HG03280 (cell line): ENCODE data around the gene MAGIX.

Experiments used
- ATAC-seq: cut with Tn5 transposase; IDR thresholded peaks from one replicate; pipeline ENCODE4 v1.9.1; 2021; ENCODE audit warnings: mild to moderate bottlenecking, moderate library complexity; ENCODE audit not compliant: unreplicated experiment

The MAGIX gene

DNA sequence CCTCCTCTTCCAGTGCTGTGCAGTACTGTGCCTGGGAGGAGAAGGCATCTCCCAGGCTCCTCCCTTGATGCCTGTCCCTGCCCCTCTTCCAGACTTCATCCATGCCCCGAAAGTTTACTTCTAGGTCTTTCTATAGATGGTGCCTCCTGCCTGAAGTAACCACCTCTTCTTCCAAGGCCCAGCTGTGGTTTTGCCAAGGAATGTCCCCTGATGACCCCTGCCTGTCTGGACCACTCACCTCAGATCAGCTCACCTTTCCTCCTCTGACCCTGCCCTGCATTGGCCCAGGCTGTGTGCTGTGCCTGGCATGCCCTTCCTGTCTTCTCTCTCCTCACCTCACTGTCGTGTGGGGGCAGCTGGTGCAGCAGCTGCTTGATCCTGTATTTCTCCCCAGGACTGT, 16.8 kb downstream of the MAGIX start:
- no peak for ATAC-seq

DNA sequence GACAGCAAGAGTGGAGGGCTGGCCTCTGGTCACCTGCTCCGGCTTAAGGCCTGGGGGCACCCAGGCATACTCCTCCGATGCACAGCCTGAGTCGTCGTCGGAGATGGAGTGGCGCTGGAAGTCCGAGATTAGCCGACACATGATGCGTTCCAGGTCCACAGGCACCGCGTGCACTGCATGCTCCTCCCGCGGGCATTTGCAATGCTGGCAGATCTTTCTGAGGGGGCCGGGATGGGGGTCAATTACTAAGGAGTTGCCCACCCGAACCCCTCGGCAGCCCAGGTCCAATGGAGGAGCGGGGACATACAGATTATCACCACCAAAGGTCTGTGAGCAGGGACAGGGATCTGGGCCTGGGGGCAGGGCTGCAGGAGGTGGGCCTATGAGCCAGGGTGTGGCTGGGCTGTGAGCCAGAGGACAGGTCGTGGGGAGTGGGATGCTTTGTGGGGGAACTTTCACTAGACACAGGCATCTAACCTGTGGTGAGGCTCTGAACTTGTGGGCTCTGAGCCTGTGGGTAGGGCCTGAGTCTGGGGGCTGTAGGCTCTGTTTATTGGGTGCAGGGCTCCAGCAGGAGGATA, 21.2 kb downstream of the MAGIX start:
- ATAC-seq: no peak

DNA sequence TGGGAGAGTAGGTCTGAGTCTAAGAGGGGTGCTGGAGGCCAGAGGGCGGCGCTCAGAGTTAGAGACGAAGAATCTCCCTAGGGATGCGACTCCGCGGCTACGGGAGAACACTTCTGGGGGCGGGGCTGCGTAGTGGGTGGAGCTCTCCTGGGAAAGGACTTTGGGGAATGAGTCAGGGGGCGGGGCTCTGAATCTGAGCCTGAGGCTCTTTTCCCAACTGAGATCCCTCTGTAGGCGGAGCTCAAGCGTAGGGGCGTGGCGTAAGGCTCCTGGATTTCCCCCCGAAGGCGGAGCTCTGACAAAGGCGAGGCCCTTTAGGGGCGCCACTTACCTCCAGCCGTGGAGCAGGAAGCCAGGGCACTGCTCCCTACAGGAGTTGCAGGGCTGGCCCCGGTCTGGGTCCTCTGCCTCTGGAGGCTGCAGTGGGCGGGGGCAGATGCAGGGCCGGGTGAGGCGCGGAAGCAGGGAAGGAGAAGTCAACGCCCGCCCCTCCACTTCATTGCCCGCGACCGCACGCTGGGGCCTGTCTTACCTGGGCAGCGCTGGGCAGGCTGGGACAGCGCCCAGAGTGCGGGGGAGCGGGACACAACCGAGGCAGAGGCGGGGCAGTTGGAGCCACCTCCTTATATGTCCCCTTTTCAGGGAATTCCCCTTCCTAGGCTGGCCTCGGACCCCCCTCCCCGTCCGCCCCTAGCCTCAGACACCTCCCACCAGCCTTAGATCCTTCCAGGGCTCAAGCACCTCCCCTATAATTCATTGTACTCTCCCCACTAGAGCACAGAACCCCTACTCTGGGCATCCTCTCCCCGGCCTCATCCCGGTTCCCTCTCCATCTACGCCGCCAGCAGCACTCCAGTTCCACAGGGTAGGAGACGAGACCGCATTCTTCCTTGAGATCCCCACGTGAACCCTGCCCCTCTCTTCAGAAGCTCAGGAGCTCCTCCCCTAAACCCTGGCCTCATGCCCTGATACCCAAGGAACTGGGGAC, 22.0 kb downstream of the MAGIX start:
- no peak for ATAC-seq

DNA sequence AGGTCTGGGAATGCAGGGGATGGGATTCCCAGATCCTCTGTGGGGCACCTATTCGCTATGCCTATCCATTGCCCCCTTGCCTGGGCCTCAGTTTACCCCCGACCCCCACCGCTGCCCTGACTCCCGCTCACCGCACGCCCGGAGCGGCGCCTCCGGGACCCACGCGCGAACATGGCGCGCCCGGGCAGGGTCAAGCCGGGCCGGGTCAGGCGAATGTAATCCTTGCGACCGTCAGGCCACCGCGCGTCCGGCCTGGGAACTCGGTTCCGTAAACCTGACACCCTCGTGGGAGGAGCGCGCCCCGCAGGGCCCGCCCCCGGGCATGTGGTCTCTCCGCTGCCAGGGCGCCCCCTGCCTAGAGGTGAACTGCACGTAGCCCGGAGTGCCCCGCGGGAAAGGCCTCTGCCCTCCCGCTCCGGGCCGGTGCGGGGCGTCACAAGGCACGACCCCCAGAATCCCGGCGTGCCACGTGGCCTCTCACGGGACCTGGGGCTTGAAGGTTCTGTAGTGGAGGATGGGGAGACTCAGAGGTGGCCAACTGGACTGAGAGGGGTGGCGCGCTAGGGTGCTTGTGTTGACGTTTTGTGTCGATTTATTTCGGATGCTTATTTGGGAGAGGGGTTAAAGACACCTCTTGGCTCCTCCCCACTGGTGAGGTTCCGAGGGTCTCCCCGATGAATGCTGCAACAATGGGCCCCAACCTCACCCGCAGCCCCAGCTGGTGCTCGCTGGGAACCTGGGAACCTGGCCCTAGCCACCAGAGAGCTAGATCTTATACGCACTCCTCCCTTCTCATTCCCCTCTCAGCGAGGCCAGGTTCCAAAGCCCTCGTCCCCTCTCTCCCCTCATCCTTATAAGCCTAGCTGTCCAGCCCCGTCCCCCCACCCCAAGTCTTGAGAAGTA, 23.8 kb downstream of the MAGIX start, which contains the start of gene PRICKLE3:
PRICKLE3 (minus strand) TSS at position 249 of the 903 bp plus-strand sequence; CDS start at position 173, 76 bp downstream.
- peak; percentile 35 for ATAC-seq

DNA sequence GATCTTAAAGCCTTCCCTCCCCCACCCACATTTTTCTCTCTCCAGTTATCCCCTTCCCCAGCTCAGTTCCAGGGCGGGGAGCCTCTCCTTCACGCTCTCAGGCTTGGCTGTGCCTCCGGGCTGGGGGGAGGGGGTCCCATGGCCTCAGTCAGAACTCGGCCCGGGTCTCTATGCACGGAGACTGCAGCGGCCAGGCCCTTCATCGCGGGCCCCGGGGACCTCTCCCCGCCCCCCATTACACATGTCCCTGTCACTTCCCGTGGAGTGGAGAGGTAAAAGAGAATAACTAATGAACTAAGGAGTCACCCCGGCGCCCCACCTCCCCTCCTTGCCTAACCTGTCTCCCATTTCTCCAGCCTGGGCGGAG, 24.5 kb downstream of the MAGIX start:
- no peak for ATAC-seq

DNA sequence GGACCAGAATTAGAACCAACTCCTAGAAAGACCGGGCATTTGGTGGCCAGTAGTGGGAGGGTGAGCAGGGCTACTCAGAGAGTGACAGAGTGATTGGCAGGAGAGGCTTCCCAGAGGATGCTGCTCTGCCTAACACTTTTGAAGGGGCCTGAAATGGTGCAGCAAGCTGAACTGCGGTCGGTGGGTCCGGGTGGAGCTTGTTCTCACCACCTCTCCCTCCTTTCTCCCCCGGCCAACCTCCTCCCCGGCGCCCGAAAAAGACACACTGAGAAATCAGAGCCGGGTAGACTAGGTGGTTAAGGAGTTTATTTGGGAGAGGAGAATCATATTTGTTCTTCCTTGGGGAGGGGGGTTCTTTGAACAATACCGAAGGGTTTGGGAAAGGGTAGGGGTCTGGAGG, 25.0 kb downstream of the MAGIX start:
- no peak for ATAC-seq

DNA sequence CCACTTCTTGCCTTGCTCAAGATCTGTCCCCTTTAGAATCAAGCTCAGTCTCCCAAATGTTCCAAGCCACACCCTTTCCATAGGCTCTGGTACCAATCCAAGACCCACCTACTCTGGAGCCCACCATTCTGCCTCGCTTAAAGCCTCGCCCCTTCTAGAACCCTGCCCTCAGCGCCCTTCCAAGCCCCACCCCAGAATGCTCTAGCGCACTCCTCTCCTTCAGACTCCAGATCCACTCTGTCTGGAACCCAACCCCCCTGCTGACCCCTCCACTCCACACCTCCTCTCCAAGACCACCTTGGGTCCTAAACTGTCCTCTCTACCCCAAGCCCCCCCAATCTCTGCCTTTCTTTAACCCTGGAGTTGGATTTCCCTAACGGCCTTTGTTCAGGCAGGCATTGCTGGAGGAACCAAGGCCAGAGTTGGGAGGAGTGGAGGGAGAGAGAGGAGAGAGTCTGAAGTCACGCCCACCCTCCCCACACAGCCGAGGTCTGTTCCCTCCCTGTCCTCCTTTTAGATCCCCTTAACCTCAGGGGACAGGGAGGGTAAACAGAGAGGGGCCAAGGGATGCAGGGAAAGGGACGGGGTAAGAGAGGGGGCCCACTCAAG, 26.0 kb downstream of the MAGIX start:
- no peak for ATAC-seq

DNA sequence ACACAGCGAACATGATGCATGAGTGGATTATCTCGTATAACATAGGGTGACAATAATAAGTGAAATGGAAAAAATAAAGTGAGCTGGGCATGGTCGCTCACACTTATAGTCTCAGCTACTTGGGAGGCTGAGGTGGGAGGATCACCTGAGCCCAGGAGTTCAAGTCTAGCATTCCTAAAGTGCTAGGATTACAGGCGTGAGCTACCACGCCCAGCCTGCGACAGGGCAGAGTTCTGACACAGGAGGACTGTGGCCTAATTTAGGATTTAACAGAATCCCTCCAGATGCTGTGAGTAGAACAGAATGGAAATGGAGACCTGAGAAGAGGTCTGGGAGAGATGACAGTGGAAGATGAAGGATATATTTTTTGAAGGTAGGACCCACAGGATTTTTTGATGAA, 27.0 kb downstream of the MAGIX start:
- ATAC-seq: no peak

DNA sequence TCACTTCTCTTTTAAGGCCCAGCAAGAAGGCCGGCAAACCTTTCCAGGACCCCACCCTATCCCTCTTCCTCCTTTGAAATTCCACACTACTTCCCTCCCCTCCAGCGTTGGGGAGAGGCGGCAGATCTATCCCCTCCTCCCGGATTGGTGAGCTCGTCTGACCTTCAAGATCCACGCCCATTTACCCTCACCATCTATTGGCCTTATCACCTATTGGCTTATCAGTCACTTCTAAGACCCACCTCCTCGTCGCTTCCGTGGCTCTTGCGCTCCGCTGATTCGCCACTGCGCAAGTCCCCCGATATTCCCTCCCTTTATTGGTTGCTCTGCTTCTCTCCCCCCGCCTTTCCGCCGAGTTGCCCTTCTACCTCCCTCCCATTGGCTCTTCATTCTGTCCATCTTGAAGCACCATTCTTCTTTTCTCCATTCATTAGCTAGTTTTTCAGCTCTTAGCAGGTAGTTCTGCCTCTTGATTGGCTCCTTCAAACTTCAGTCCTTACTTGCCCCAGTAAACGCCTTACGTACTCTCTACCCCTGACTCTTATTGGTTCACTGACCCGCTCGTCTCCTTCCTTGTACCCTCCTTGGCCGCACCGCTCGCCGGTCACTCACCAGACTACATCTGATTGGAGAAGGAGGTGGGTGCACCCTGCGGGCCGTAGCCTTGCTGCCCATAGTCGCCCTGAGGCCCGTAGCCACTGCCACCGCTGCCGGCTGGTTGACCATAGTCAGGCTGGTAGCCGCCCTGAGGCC, 28.4 kb downstream of the MAGIX start:
- ATAC-seq: peak; percentile 92

DNA sequence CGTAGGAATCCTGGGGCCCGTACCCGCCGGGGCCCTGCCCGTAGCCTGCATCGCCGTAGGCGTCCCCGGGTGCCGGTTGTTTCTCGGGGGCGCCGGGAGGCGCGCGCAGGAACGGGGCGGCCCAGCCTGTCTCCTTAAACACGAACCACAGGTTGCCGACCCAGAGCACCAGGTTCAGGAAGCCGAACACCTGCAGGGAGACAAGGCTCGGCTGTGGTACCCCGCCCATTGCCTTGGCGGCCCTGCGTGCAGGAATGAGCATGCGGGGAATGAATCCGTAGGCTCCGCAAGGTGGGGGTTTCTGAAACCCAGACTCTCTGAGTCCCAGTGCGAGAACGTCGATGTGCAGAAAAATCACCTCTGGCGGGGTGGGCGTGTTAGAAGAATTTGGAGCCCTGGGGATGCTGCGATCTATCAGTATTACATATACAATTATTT, 29.0 kb downstream of the MAGIX start:
- ATAC-seq: peak; percentile 11

DNA sequence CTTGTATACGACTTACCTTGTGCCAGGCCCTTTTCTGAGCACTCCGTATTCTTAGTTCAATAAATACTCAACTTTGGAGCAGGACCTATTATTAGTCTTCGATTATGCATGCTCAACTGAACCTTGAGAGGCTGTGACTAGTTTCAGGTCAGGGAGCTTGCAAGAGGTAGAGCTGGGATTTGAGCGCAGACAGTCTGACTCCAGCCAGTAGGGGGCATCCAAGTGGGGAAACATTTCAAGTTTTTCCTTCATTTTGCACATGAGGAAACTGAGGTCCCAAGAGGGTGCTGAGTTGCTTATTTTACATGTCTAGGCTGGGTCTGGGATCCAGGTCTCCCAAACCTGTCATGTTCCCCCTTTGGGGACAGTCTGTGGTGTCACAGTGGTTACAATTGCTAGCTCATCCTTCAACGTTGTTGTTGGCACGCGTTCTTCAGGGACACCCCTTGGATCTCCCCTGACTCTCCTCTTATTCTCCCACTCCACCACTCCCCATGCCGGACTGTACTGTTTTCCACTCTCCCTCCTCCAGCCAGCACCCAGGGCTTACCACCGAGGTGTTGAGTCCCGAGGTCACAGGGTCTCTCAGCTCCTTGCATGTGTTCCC, 30.3 kb downstream of the MAGIX start:
- ATAC-seq: no peak

DNA sequence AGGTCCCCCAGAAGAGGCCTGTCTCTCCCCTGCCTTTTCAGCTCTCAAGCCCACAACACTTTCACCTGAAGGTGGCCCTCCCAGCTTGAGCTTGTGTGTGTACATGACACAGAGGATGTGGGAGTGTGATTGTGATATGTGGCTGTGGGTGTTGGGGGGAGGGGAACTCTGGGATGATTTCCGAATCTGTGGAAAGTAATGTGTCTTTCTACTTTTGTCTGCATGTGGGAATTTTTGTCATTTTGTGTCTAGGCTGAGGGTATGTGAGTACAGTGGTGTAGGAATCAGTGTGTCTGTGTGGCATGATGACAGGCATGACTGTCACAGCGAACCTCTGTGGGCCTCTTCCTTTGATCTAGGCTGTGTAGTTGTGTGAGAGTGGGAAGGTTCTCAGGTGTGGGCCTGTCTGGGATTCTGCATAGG, 31.0 kb downstream of the MAGIX start:
- no peak for ATAC-seq

DNA sequence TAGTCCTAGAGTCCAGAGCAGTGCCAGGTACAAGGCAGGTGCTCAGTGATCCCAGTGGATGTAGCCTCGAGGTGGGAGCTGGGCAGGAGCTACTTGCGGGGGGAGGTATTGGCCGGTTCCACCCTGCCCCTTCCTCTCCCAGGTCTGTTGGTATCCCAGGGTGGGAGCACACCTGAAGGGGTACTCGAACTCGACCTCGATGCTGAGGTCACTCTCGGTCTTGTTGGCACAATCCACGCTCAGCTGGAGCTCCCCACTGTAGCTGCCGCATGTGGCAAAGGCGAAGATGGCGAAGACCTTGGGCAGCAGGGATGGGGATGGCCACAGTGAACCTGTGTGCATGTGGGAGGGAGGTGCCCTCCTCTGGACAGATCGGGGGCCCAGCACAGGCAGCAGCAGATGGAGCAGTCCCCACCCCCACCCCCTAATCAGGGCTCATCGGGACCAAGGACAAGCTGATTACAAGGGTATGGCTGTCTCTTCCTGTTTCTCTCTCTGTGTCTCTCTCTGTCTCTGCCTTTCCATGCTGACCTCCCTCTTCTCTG, 35.1 kb downstream of the MAGIX start:
- ATAC-seq: no peak

DNA sequence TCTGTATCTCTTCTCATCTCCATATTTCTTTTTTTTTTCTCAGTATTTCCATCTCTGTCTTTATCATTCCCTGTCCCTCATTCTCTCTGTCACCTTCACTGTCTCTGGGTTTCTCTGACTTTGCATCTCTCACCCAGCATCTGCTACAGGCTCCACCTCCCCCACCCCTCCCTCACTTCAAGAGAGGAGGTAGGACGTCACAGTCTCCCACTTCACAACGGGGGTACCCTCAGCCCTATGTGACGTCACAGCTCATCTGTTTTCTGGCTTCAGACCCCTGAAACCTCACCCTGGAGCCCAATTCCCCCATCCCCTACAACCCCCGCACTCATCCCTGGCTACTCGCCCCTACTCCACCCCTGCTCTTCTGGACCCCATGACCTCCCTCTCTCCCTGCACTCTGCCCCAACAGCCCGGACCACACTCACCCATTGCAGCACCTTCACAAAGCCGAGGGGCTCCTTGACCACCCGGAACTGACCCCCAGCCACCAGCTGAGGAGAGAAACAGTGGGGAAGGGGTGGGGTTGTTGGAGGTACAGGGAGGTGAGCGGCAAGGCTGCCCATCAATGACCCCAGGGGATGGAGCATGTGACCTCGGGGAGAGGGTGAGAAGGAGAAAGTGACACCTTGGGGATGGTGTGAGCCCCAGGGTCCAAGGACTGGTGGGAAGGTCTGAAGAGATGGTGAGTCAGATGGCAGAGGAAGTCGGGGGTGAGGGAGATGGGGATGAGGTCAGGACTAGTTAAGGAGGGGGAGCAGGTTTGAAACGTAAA, 36.2 kb downstream of the MAGIX start:
- ATAC-seq: no peak

DNA sequence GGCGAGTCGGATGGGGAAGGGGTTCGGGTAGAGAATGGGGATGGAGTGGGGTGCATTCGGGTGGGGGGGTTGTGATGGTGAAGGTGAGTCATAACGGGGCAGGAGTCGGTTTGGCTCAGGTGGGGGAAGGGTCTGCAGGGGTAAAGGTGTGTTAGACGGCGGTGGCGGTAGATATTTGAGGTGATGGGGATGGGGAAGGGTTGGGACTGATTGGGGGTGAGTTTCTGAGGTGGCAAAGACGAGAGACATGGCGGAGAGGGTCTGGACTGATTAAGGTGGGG, 36.7 kb downstream of the MAGIX start:
- no peak for ATAC-seq

DNA sequence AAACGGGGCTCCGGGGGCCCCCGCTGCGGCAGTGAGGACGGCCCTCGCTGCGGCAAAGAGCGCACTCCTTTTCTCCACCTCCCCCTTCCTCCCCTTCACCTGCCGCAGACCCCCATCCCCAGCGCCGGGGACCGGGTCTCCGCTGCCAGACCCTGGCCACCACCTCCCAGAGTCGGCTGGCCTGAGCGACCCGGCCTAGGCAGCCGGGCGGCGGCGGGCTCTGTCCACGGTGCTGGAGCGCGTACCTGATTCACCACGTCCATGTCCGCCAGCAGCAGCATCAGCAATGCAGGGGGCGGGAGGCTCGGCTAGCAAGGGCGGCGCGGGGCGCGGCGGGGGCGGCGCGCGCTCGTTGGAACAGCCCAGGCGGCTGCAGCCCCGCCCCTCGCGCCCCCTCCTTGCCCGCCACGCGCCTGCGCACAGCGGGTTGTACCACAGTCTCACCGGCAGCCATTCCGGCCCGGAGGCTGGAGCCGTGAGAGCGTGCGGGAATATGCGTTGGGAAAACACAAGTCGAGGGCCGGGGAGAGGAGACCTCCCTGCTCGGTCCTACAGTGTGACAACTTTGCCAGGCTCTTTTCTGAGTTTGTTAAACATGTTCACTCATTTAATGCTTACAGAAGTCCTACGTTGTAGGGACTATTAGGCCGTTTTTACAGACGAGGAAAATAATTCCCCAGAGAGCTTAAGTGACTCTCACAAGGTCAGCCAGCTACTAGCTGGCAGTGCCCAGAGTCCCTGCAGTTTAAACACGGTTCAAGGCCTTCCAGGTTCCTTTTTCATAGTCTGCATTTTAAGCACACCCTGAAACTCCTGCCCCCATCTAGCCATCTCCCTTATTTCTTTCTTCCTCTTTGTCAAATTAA, 37.6 kb downstream of the MAGIX start, which contains the start of gene SYP:
SYP (minus strand) TSS at position 288 of the 866 bp plus-strand sequence; CDS start at position 281, 7 bp downstream.
- ATAC-seq: peak; percentile 96

DNA sequence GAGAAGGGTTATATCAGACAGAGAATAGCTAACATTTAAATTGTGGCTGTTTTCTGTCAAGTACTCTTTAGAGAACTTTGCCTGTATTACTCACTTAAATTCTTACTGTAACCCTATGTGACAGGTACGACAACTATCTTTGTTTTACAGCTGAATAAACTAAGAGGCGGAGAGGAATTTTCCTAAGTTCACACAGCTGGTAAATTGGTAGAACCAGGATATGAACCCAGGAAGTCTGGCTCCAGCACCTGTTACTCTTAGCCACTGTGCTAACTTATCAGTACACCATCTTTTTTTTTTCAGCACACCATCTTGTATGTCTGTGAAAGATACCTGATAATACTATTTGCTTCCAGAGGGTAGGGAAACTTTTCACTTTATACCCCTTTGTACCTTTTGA, 39.5 kb downstream of the MAGIX start:
- no peak for ATAC-seq

DNA sequence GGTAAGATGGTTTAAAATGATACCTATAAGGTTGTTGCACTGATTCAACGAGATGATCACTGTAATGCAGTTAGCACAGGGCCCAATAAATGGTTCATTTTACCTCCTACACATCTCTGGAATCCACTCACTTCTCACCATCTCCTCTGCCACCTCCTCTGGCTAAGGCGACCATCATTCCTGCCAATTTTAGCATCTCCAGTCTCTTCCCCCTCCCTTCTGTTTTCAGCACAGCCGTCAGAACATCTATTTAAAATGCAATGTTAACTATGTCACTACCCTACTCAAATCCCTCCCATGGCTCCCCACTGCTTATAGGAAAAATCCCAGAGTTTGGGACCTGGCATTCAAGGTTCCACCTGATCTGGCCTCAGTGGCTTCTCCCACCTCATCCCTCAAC, 41.0 kb downstream of the MAGIX start:
- no peak for ATAC-seq
